Inflammatory macrophage (primary cell): Measurements from ENCODE around the gene HYAL2.

Source experiments
- DNase-seq, 2 donors: peaks; one replicate each; pipeline ENCODE4 v3.0.0-alpha.2; 2020 to 2022

HYAL2 gene

GRCh38 chr3:50302095-50303012, 20.2 kb downstream of the HYAL2 start:
- no peak for DNase-seq

DNA sequence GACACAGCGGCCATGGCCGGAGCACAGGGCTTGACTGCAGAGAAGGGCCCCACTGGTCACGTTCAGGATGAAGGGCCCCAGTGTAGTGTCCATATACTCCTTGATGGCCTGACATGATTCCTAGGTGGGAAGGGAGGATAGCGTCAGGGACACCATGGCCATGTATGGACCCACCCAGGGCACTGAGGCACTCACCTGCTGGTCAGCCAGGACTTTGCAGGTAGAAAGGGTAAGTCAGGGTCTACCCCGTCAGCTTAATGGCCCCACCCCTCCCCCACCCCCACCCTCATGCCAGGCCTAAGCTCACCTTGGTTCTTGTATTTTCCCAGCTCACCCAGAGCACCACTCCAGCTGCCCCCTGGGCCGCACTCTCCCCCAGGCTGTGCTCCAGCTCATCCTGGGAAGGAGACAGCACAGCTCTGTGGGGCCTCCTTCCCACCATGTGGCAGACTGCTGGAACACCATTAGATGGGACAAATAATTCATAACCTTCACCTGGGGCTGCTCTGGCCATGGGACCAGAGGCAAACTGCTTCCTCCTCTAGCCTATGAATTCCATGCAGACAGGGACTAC, 21.8 kb downstream of the HYAL2 start:
- DNase-seq, result no peak

DNA sequence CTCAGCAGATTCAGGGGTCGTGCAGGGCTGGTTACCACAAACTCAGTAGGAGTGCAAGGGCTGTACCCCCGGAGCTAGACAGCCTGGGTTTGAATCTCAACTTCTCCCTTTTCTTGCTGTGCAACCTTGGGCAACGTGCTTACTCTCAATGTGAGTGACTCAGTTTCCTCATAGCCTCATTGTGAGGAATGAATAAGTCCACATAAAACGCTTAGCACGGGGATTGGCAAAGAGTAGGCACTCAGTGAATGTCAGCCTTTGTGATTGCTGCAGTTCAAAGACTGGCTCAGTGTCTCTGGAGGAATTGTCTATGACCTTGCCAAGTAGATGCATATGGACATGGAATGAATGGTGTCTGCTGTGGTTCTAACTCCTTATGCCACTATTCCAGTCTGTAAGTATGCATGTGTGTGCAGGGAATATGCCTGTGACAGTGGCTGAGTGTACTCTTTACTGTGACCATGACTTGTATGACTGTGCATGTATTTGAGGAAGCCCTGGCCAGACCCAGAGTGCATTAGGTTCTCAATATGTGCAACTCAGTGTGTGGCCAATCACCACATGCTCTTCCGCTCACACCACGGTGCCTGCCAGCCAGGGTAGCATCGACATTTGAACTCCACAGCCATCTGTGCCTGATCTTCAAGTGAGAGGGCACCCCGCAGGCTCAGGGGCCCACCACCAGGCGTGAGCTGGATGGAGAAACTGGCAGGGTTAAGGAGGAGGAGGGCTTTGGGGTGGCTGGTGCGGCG, 22.4 kb downstream of the HYAL2 start:
- peak; percentile 91 to 93 for DNase-seq

DNA sequence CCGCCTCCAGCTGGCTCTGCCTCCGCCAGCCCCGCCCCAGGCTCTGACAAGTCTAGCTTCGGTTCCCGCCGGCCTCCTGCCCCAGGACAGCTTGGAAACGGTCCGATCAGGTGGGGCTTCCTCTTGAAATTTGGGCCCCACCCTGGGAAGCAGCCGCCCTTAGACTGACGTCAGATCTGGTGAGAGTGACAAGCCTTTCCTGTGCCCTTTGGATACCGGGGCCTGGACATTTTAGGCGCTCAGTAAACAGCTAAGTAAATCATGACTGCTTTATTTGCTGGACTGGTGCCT, 23.0 kb downstream of the HYAL2 start:
- DNase-seq, result no peak

- DNase-seq, result peak; percentile 99 to 100
Measured at GRCh38 chr3:50298836-50299637, 23.5 kb downstream of the HYAL2 start, which contains the start of the genes HYAL3 and NAA80. Gene HYAL3 (minus strand): TSS chr3:50299405. CDS start chr3:50295602, 3,803 bp downstream. Gene NAA80 (minus strand): TSS chr3:50299405. CDS start chr3:50297463, 1,942 bp downstream.

DNA sequence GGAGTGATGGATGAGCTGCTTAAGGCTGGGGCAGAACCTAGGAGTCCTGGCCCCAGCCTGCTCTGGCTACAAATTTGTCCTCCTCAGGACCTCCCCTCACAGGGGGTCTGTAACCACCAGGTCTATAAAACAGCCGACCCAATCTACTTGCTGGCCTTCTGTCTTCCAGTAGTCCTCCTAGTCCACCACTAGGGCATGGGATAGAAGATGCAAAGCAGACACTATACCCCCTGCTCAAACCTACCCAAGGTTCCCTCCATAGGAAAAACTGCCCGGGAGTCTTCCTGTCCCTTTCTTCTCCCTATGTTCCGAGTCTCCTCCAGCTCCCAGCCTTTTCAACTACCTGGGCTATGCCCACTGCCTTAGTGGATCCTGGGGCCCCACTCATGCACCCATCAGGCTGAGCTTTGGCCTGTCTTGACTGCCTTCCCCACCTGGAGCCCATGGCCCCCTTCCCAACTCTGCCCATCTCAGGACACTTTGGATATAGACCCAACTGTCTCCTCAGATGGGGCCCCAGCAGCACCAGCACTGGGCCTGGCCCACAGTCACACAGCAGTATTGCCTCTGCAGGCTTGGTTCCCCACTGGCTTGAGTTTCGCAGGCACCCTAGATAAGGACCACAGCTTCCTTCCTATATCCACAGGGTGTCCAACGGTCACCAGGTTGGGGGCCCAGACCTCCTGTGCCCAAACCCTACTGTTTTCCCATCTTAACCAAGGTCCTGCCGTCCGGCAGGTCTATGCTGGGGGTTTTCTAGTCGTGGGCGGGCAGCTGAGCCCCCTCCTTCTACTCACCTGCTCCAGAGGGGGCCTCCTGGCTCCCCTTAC, 24.4 kb downstream of the HYAL2 start:
- DNase-seq, result peak in 1 of 2 donors; percentile 27

- DNase-seq, result no peak
Measured at GRCh38 chr3:50297384-50297775, 25.2 kb downstream of the HYAL2 start.

- DNase-seq, result no peak
Measured at GRCh38 chr3:50296721-50297383, 25.7 kb downstream of the HYAL2 start.

GRCh38 chr3:50295553-50296431, 26.8 kb downstream of the HYAL2 start:
- no peak for DNase-seq

DNA sequence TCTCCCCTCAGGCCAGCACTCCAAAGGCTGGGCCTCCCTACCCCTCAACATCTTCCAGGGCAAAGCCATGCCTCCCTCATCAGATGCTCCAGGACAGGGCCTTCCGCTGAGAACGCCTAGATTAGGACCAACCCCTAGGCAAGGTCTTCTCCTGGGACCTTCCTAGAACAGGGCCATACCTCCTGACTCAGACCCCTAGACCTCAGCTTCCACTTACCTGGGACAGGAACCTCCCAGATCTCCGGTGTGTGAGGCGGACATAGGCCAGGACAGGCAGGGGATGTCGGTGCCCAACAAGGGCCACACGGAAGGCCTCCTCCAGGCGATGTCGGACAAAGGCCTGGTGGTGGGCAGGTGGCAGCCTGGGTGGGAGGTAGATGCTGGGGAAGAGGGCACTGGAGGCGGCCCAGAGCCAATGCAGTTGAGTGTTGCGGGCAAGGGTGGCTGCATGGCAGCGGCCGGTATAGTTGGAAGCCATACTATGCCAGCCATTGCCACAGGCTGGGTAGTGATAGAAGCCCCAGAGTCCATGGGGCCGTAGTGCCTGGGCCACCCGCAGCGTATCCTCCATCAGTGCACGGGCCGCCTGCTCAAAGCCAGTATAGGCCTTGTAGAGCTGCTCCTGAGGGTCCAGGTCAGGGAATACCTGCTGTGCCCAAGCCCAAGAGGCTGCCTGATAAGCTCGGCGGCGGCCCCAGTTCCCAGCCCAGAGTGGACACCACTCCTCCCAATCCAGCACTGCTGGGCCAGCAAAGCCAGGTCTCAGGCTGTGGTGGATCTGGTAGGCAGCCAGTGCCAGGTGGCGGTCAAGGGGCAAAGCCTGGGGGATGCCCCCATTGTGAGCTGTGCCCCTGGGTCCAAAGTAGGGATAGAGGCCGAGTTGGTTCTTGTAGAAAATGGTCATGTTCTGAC, 27.8 kb downstream of the HYAL2 start:
- no peak for DNase-seq

GRCh38 chr3:50294089-50294488, 28.5 kb downstream of the HYAL2 start:
- DNase-seq, result no peak

DNA sequence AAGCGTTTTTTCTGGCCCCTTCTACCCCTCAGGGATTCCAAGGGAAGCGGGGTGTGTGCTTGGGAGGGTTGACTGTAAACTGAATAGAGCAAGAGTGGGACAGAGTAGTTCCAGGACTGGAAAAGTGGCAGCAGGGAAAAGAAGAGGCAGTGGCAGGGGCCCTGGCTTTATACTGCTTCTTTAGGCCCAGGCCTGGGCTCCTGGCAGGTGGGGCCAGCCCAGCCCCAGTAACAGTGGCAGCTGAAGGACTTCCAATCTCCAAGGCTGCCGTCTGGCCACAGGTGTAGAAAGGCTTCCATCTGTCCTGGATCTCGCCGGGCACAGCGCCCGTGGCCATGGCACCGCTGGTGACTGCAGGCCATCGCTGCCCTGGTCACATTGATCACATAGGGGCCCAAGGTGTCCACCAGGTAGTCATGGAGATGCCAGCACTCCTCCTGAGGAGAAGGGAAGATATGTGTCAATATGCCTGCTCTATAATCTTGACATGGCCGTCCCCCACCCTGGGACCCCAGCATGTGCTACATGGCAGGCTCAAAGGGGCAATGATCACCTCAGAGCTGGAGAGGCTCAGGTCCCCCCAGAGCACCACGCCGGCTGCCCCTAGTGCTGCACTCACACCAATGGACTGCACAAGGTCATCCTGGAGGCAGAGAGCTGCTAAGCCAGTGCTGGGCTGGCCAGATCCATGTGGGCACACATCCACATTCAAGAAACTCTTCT, 29.3 kb downstream of the HYAL2 start:
- no peak for DNase-seq

DNA sequence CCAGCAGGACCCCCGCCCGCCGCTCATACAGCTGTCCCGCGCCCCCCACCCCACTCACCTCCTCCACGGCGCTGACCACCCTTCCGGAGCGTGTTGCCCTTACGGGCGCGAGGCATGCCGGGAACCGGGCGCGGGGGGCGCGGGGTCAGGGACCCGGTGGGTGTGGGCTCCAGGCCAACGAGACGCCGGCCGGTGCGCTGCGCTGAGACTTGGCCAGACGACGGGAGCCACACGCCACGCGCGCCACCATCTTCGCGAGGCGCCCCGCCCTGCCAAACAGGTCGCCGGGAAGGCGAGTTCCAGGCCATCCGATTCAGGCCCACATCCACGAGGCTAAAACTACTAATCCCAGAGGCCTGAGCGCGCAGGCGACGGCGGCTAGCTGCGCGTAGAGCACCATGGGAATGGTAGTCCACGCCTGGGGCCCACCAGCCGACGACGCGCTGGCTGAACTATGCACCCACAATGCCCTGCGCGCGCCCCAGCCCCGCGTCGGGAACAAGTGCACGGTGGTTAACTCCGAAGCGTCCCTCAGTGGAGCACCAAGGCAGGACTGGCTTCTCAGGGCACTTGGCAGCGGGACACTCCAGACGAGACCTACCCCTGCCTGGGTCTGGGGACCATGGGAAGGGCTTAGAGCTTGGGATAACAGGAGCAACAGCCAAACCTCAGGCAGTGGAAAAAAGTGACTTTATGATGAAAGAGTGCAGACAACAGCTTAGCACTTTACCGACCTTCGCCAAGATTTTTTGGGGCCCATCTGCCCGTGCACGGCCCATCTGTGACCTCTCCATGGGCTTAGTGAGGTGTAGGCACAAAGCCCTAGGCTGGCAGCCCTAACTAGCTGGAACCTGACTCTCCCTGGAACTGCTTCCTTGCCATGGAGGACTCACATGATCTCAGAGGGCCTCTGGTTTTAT, 30.1 kb downstream of the HYAL2 start, which contains the start of gene IFRD2:
Gene IFRD2, minus strand, starts transcription at position 271 of the 920 bp plus-strand sequence. Its CDS starts 155 bp downstream, at position 116.
- peak; percentile 98 for DNase-seq

- no peak for DNase-seq
Measured at GRCh38 chr3:50290161-50290641, 32.3 kb downstream of the HYAL2 start.

GRCh38 chr3:50289130-50289529, 33.4 kb downstream of the HYAL2 start:
- no peak for DNase-seq

- no peak for DNase-seq
Measured at GRCh38 chr3:50288387-50289007, 34.0 kb downstream of the HYAL2 start.
